Activated CD8-positive, alpha-beta memory T cell treated with anti-CD3 and anti-CD28 coated beads, Interleukin-2, amount 50 U/mL, for 1 hour (primary cell): ENCODE measurements around the gene PADI3.
"Not testable (repeated sequence)": the region's sequence is repeated elsewhere in the genome, so short reads cannot be mapped to it uniquely, and the experiment has no call there.

ENCODE experiments used
- DNase-seq: peaks from one replicate; pipeline ENCODE4 v3.0.0-alpha.2; 2020; ENCODE audit errors: extremely low read depth

Gene PADI3

DNA sequence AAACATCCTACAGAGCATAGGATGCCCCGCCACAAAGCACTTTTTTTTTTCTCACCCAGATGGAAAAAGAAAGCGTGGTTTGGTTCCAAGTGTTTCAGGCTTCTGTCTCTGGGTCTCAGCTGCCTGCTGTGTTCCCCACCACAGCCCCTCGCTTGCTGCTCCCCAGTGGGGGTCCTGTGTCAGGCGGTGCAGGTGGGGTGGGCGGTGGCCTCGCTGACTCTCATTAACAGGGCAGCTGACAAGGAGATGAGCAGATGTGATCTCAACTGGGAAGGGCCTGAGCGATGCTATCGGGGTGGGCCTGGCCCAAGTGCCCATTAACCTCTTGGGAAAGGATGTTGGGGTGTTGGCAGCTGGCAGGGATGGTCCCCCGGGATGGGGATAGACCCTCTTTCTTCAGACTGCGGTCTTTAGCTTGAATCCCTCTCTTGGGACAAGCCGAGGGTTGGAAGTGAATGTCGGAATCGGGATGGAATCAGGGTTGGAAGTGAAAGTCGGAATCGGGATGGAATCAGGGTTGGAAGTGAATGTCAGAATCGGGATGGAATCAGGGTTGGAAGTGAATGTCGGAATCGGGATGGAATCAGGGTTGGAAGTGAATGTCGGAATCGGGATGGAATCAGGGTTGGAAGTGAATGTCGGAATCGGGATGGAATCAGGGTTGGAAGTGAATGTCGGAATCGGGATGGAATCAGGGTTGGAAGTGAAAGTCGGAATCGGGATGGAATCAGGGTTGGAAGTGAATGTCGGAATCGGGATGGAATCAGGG lies 7.7 kb upstream of the PADI3 start:
- DNase-seq = not testable (repeated sequence)

DNA sequence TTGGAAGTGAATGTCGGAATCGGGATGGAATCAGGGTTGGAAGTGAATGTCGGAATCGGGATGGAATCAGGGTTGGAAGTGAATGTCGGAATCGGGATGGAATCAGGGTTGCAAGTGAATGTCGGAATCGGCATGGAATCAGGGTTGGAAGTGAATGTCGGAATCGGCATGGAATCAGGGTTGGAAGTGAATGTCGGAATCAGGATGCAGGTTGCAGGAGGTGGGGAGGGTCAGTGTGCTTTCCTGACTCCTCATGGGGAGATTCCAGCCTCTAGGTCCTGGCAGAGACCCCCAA lies 7.2 kb upstream of the PADI3 start:
- DNase-seq = not testable (repeated sequence)

DNA sequence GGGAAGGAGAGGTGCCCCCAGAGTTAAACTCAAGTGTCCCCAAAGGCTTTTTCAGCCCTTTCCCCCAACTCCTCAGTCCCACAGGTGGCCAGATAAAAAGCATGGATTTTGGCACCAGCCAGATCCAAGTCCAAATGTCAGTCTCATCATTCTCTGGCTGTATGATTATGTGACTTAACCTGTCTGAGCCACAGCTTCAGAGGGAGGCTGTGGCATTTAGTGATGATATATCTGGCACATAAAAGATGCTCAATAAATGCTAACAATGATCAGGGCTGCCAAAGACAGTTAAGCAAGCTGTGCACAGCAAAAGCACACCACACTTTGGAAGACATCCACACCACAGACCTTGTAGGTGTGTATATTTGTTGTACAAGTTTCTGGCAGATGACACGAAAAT lies 5.6 kb upstream of the PADI3 start:
- no peak for DNase-seq

DNA sequence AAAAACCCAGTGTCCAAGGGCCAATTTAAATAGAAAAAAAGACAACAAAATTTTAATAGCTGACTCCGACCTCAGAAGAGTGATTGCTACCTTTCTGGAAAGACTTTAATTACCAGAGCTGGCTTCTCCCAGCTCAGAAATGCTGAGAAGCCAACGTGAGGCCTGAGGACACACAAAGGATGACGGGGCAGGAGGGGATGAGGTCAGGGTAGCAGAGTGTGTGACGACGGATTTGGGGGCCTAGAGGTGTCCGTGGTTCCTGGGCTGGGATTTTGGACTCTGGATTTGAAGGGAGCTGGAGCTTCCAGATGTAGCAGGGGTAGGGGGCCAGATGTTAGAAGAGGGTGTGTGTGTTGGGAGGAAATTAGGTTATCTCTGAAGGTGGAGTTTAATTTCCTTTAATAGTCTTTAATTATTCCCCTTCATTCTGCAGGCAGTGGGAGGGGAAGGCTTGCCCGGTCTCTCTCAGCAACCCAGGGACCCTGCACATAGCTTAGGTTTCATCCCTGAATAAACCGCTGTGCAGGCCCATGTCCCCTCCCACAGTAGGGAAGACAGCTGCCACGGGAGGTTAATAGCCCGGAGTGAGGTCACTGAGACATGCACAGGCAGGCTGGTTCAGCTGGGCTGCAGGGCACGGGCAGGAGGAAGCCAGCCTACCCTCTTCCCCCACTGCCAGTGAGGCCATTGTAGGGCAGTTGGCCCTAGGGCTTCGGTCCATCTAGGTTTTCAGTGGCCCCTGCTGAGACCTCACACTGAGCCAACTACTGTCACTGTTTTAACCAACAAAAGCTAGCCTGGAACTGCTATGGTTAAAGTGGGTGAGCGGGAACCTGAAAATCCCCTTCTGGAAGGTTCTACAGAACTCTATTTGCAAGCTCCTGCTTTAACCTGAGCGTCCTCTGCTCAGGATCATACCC lies 3.8 kb upstream of the PADI3 start:
- DNase-seq = no peak

DNA sequence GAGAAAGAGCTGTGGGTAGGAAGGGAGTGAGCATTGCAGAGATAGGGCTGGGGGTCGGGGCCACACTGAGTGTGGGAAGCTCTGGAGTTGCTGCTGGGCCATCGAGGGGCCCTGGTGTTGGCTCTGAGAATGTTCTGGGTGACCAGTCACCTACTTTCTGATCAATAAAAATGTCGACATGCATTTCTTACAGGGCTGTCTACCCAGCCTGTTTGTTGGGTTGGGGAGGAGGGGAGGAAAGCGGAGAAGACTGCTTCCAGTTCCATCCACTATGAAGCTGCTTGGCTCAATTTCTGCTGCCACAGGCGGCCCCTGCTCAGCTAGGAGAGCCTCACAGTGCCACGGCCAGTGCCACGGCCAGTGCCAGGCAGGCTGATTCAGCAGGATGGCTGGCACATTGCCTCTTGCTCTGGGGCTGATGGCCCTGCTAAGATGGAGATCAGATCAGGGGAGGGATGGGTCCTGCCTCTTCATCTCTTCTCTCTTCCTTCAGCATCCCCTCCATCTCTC lies 3.0 kb upstream of the PADI3 start:
- no peak for DNase-seq

DNA sequence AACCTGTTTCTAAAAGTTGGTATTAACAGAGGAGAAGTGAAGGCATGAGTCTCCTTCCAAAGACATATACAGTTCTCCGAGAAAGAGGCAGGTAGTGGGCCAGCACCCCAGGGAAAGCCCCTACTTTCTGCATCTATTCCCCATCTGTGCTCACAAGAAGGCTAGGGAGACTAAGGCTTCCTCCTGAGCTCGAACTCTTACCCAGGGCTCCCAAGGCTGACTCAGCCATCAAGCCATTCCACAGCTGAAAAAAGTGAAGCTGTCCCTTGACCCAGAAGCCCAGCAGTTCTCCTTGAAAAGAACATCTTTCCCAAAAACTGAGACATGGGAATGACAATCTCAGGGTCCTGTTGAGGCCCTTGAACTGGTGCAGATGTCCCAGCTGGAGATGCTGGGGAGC lies 1.9 kb upstream of the PADI3 start:
- no peak for DNase-seq

DNA sequence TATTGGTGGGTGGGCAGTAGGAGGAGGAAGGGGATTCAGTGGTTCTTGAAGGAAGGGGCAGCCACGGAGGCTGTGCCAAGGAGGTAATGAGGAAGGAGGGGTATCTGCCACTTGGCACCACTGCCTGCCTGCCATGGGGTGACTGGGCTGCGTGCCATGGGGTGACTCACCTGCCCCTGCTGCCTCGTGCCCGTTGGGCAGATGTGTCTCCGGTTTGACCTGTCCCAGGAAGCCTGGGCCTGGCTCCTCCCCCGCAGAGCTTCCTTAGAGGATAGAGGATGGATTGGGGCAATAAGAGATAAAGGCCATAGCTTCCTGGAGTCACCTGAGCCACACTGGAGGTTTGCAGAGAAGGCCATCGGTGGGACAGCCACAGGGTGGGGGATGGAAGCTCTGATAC lies 1.7 kb downstream of the PADI3 start:
- DNase-seq = no peak

DNA sequence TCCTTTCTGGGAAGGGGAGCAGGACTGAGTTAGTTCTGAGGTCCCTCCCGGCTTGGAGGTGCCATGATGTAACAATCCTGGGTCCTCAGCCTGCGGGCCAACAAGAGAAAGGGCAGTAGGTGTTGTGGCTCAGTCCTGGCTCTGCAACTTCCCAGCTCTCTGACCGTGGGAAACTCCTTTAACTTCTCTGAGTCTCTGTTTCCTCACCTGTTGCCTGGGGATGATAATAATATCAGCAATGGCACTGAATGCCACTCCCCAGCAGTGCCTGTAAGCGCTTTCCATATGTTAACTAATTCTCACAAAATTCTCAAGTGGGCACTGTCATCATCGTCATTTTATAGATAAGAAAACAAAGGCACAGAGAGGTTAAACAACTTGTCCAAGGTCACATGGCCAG lies 2.3 kb downstream of the PADI3 start:
- DNase-seq = no peak

DNA sequence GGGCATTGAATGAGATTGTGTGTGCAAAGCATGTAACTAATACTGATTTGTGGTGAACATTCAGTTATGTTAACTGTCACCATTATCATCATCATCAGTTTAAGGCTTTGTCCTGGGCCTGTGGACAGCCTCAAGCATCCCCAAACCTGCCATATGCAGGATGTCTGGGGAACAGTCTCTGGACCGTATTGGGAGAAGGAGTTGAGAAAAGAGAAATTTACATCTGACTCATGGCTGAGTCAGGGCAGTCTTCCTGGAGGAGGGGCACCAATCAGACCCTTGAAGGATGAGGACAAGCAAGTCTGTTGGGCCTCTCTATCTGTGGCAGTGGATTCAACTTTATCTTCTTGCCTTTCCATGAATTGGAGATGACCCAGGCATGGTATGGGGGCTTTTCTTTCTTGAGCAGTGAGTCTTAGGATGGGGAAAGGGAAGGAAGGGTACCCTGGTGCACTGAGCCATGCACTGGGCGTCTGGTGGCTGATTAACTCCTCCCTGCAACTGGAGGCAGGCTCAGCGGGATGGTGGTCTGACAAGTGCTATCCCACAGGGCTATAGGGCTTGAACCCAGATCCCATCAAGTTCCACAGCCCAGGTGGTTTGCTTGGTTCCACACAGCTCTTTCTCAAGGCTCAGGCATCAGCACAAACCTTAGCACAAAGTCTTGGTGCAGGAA lies 2.9 kb downstream of the PADI3 start:
- DNase-seq = no peak

DNA sequence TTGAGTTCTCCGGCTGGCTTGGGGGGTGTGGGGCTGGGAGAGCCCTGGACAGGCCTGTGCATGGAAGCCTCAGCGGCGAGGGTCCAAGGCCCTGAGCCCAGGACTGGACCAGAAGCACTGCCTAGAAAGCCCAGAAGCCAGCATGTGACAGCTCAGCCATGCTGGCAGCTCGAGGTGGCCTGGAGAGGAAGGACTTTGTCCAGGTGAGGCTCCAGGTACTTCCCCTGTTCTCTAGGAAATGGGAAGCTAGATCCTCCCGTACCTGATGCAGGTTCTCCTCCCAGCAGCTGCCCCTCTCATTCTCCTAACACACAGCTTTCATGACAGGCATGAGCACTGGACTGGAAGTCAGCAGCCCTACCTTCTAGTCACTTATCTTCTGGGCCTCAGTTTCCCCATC lies 6.4 kb downstream of the PADI3 start:
- DNase-seq = no peak

DNA sequence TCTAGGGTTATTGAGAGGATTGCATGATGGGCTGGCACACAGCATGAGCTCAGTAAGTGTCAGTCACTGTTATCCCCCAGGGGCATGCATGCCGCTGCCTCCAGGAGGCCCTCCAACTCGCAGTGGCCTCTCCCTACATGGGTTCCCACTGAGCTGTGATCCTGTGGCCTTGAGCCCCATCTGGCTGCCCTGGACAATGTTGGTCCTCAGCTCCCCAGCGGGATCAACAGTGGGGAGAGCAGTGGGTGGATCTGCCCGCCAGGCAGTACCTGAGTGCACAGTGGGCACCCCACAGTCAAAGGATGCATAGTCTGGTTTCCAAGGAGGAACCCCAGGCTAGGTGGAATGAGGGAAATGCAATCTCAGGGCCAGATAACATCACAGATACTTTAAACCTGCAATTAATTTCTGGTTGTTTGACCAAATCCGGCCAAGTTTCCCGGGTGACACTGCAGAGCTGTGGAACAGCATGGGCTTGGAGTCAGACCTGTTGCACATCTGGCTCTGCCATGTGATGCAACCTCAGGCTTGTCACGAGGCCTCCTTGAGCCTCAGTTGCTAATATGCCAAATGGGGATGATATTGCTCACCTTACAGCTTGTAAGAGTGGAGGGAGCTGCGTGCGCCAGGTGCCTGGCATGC lies 9.3 kb downstream of the PADI3 start:
- DNase-seq = no peak

DNA sequence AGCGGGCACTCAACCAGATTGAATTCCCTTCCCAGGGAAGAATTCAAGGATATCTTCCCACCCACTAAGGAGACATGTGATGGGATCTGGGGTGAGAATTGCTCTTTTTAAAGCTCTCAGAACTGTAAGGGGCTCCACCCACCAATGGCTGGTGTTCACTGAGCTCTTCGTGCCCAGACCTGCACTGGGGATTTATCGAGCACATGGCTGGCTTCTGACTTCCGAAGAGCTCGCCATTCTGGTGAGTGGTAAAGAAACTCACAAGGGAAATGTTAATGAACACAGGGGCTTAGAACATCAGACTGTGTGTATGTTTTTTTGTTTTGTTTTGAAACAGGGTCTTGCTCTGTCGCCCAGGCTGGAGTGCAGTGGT lies 9.8 kb downstream of the PADI3 start:
- DNase-seq = no peak

DNA sequence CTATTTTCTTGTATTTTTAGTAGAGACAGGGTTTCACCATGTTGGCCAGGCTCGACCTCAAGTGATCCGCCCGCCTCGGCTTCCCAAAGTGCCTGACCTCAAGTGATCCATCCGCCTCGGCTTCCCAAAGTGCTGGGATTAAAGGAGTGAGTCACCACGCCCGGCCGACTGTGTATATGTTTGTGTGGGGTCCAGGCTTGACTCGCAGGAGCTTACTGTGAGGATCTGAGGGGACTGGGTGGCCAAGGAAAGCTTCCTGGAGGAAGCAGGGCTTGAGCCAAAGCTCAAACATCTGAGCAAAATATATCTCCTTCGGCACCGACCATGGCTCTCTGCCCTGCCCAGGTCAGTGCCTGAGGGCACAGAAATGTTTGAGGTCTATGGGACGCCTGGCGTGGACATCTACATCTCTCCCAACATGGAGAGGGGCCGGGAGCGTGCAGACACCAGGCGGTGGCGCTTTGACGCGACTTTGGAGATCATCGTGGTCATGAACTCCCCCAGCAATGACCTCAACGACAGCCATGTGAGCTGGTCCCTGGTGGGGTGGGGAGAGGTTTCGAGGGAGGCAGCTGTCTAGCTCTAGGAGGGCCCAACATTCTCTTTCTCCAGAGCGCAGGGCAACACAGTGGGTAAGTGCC lies 10.5 kb downstream of the PADI3 start:
- no peak for DNase-seq

DNA sequence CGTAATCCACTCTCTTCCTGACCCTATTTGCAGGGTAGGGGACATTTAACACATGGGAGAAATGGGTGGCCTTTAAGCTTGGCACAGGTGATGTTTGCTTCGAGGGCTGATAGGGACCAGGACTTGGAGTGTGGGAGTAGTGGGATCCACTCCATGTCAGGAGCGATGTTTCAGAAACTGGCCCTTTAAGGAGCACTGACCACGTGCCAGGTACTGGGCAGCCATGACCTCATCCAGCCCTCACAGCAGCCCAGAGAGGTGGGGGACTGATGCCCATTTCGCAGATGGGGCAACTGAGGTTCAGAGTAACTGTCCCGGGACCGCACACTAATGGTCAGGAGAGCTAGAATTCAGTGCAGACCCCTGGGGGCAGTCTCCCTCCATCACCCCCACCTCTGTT lies 11.4 kb downstream of the PADI3 start:
- DNase-seq = no peak

DNA sequence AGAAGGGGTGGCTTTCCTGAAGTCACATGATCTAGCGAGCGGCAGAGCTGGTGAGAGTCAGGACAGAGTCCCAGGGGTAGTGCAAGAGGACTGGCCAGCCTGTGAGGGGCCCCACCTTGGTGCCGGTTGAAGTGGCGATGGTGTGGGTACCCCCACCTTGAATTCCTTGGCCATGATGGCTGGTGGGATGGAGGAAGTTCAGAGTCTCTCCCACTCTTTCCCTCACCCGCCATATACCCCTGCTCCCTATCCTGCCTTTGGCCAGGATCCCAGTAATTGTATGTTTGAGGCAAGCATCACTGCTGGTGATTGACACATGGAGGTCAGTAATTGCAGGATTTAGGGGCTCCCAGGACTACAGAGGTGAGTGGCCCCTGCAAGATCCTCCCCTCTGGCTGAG lies 11.8 kb downstream of the PADI3 start:
- DNase-seq = no peak

DNA sequence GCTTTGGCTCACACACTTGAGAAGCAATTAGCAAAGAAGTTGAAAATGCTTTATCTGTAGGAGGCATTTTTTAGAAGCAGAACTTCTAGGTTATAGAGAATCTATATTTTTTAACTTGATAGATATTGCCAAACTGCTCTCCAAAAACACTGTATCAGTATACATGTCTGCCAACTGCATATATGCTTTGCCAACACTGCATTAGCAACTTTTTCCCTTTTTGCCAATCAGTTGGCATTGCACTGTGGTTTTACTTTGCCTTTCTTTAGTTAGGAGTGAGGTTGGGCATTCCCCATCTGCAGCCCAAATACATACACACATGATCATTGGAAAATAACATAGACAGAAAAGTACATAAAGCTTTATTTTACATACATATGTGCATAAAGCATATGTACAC lies 15.0 kb downstream of the PADI3 start:
- no peak for DNase-seq

DNA sequence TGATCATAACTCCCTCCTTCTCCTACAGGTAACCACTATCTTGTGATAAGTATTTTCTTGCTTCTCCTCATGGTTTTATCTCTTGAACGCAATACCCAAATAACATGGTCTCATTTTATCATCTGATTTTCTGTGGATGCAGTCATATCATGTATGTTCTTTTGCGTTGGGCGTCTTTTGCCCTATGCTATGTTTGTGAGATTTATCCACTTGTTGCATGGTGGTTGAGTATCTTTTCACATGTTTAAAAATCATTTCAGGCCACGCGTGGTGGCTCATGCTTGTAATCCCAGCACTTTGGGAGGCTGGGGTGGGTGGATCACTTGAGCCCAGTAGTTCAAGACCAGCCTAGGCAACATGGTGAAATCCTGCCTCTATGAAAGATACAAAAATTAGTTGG lies 15.6 kb downstream of the PADI3 start:
- DNase-seq = no peak

DNA sequence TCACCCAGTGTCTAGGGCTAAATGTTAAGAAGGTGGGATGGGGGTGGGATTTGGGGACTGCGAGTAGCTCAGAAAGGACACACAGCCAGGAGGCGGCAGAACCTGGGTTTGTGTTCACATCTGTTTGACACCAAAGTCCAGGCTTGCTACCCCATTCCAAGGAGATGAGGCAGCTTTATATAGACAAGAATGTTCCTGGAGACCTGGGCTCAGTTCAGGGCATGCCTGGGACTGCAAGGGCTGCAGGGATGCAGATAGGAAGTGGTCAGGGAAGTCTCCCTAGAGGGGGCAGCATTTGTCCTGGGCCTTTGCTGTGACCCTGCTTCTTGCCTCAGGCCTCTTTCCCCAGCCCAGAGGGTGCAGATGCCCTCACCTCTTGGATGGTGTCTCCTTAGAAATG lies 16.3 kb downstream of the PADI3 start:
- DNase-seq = no peak

DNA sequence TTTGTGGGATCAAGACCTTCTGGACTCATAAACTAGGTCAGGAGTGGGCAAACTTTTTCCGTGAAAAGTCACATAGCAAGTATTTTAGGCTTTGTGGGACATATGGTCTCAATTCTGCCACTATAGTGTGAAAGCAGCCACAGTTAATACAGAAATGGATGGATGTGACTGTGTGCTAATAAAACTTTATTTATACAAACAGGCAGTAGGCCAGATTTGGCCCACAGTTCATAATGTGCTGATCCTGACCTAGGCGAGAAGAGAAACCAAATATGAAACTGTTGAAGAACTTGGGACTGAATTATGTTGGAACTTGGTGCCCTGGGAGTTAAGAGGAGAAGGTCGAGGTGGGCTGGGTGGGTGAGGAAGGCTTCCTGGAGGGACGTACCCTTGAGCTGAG lies 17.1 kb downstream of the PADI3 start:
- no peak for DNase-seq

DNA sequence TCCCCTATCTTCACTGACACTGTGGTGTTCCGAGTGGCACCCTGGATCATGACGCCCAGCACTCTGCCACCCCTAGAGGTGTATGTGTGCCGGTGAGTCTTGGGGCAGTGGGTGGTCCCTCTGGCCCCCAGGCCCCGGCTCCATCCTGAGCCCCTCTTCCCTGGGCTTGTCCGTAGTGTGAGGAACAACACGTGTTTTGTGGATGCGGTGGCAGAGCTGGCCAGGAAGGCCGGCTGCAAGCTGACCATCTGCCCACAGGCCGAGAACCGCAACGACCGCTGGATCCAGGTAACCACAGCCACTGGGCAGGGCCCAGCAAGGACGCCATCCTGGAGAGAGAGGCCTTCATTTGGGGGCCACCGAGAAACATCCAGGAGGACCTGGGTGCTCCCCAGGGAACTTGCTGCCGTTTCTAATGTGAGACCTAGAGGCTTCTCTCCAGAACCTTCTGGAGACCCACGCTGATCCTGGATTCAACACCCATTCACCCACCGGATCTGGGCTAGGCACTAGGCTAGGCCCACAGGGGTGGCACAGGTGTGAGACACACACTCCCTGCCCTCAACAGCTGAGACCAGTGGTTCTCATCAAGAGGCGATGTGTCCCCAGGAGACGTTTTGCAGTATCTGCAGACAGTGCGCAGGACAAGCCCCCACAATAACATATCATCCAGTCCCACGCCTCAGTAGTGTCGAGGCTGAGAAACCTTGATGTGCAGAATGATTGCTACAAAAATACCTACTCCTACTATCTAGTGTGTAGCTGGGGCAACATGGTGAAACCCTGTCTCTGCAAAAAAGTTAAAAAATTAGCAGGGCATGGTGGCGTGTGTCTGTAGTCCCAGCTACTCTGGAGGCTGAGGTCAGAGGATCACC lies 22.2 kb downstream of the PADI3 start:
- DNase-seq = no peak

DNA sequence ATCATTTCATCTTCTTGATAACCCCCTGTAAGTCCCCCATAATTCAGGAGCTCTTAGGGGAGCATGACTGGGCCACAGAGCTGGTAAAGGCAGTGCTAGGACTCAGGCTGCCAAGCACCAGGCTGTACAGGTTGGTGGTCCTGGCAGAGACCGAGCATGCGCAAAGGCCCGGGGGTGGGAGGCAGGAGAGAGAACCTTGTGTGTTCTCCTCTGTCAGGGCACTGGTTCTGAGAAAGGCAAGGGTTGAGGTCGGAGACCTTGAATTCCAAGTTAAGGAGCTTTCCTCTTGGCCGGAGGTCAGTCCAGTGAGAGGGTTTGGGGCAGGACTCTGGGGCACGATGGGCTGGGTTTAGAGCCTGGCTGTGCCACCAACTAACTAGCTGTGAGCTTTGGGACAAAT lies 23.2 kb downstream of the PADI3 start:
- no peak for DNase-seq
